ENCODE results near the gene TRAPPC12.

The TRAPPC12 gene

DNA sequence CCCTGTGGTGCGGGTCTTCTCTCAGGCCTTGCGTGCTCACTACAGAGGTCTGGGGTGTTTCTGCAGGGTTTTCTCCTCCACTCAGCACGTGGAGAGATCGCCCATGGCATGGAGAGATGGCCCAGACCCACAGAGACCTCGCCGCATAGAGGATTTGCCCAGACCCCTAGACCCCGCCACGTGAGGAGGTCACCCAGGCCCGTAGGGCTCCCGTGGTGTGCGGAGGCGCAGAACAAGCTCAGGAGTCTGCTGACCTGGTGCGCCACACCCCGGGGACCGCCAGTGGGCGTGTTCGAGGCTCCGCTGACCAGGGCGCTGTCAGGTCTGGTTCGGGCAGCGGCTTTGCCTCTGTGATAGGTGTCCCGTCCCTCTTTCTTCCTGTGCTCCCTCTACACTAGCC lies 75.3 kb downstream of the TRAPPC12 start:
- Histone ChIP-seq H3K27me3 (ENCODE audit: insufficient read depth, low read depth, severe bottlenecking) (no peaks in the 10 kb centered on the region), H3K27ac (no peak overlapping the region), H3K9me3 (ENCODE audit: severe bottlenecking) (no peaks in the 10 kb centered on the region), H3K4me3 (ENCODE audit: low read depth, low read length) (no peak overlapping the region), H3K36me3 (peaks cover 30% of the 10 kb centered on the region)
- DNase-seq = no peak
- TF ChIP-seq, protein P1, sequence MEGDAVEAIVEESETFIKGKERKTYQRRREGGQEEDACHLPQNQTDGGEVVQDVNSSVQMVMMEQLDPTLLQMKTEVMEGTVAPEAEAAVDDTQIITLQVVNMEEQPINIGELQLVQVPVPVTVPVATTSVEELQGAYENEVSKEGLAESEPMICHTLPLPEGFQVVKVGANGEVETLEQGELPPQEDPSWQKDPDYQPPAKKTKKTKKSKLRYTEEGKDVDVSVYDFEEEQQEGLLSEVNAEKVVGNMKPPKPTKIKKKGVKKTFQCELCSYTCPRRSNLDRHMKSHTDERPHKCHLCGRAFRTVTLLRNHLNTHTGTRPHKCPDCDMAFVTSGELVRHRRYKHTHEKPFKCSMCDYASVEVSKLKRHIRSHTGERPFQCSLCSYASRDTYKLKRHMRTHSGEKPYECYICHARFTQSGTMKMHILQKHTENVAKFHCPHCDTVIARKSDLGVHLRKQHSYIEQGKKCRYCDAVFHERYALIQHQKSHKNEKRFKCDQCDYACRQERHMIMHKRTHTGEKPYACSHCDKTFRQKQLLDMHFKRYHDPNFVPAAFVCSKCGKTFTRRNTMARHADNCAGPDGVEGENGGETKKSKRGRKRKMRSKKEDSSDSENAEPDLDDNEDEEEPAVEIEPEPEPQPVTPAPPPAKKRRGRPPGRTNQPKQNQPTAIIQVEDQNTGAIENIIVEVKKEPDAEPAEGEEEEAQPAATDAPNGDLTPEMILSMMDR (IDR thresholded peaks at IDR 0.05; ENCODE audit: low read depth, low read length) = no peak

DNA sequence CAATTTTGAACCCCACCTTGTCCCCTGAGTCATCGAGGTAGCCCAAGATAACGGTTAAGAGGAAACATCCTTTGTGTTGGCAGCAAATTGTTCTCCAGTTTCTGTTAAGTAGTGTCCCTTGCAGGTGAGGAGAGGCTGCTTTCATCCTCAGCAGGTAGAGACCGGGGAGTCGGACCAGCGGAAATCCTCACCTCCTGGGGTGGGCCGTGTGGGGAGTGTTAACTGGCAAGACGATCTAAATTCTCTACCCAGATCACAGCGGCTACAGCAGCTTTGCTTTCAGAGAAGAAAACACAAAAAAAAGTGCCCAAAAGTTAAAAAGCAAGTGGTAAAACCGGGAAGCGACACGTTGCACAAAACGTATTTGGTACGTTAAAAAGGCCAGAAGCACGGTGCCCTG lies 76.6 kb downstream of the TRAPPC12 start:
- Histone ChIP-seq H3K27ac (no peak overlapping the region), H3K27me3 (ENCODE audit: insufficient read depth, low read depth, severe bottlenecking) (no peaks in the 10 kb centered on the region), H3K9me3 (ENCODE audit: severe bottlenecking) (no peaks in the 10 kb centered on the region), H3K36me3 (peaks cover 25% of the 10 kb centered on the region), H3K4me3 (ENCODE audit: low read depth, low read length) (no peak overlapping the region)
- no peak for DNase-seq
- TF ChIP-seq, protein P1 (IDR thresholded peaks at IDR 0.05; ENCODE audit: low read depth, low read length) = no peak

DNA sequence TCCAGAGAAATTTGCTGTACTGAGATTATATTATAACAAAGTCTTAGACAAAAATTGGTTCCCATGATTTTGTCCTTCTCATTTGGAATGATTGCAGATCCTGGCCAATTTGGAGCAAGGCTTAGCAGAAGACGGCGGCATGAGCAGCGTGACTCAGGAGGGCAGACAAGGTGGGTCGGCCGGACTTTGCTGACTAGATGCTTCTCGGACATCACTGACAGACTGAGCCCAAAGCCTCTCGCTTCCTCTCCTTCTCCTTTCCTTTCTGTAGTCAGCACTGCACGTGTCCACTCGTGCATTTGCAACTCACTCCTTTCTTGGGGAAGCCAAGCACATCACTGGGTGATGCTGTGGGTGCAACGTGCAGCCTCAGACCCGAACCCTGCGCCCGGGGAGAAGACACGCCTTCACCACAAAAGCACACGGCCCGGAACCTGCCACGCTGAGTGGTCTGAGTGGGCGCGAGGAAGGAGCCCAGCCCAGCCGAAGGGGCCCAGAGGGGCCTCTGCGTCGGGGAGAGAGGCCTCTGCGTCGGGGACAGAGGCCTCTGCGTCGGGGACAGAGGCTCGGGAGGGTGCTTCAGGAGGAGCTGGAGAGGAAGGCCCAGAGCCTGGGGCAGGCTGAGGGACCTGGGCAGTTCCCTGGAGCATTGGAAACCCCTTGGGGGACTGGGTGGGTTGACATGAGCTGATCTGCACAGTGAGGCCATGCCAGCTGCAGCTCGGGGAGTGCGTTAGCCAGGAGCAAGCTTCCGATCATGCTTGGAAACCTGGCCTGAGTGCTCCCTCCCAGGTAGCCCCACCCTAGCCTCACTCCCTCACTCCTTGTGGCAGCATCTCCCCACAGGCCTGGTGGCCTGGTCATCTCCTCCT lies 78.3 kb downstream of the TRAPPC12 start:
- no peaks in the 10 kb centered on the region for H3K9me3 ChIP-seq (ENCODE audit: severe bottlenecking)
- H3K4me3 ChIP-seq (ENCODE audit: low read depth, low read length) = no peak overlapping the region
- H3K27me3 ChIP-seq (ENCODE audit: insufficient read depth, low read depth, severe bottlenecking) = no peaks in the 10 kb centered on the region
- DNase-seq = no peak
- H3K27ac ChIP-seq = no peak overlapping the region
- H3K36me3 ChIP-seq = peaks cover 21% of the 10 kb centered on the region
- TF ChIP-seq, protein P1 (IDR thresholded peaks at IDR 0.05; ENCODE audit: low read depth, low read length) = no peak

- H3K4me3 ChIP-seq (ENCODE audit: low read depth, low read length) = no peak overlapping the region
- H3K36me3 ChIP-seq = peaks cover 20% of the 10 kb centered on the region
- DNase-seq = no peak
- TF ChIP-seq, protein P1 (IDR thresholded peaks at IDR 0.05; ENCODE audit: low read depth, low read length) = no peak
- H3K27ac ChIP-seq = no peak overlapping the region
- H3K27me3 ChIP-seq (ENCODE audit: insufficient read depth, low read depth, severe bottlenecking) = no peaks in the 10 kb centered on the region
- no peaks in the 10 kb centered on the region for H3K9me3 ChIP-seq (ENCODE audit: severe bottlenecking)
Observed at GRCh38 chr2:3458396-3459184, 79.1 kb downstream of the TRAPPC12 start.

DNA sequence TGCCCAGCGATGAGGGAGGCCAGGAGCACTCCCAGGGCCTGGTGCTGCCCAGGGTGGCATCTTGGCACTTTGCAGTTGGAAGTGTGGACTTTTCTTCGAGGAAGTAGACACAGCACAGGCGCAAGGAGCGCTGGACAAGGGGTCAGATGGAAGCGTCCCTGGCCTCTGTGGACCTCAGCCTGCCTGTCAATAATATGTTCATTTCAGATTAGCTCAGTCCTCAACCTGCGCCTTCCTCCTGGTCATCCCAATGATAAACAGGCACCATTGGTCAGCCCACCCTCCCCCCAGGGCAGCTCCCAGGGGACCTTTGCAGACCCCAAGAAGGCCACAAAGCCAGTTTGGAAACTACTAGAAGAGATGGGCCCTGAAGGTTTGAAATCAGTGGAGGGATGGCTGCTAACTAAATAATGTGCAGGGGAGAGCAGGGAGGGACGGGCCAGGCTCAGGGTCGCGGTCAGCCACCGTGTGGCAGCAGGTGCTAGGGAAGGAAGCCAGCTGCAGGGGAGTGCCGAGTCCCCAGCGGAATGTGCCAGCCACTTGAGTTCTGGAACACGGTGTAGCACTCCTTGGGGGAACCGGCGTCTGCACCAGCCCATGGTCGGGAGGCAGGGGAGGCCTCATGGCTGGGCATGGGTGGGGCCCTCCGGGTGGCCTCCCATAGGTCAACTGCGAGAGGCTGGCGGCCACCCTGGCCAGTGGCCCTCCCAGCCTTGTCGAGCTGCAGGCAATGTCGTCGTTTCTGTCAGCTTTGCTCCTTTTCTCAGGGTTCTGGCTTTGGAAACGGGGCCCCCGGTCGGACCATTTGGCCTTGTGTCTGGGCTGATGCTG lies 79.9 kb downstream of the TRAPPC12 start:
- TF ChIP-seq, protein P1 (IDR thresholded peaks at IDR 0.05; ENCODE audit: low read depth, low read length) = peak; percentile 67
- no peak overlapping the region for H3K27ac ChIP-seq
- DNase-seq = peak; percentile 56
- no peak overlapping the region for H3K4me3 ChIP-seq (ENCODE audit: low read depth, low read length)
- H3K27me3 ChIP-seq (ENCODE audit: insufficient read depth, low read depth, severe bottlenecking) = no peaks in the 10 kb centered on the region
- peaks cover 20% of the 10 kb centered on the region for H3K36me3 ChIP-seq
- H3K9me3 ChIP-seq (ENCODE audit: severe bottlenecking) = no peaks in the 10 kb centered on the region

Measured in WERI-Rb-1 (cell line).